Measurements from ENCODE around the gene ITPR3.
A peak's percentile ranks its signal among the peaks of the same experiment; 100 is the strongest.

The ITPR3 gene

DNA sequence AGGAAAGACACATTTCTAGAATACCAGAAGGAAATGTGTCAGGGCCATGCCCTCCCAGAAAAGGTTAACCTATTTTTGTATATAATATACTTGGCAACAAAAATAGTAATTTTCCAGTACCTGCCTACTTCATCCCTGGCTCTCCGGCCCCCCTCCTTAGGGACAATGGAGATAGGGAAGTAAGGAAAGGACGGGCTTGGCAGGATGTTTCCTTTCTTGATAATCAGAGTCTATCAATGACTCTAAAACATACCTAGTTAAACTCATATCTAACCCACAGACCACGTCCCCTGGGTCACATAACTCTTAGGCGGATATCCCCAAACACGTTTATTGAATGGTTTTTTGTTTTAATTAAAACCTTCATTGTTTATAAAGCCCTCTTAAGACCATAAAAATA lies 78.6 kb downstream of the ITPR3 start:
- no peak overlapping the region for H3K4me3 ChIP-seq (ENCODE audit: low read depth, low read length)
- no peak for DNase-seq (ENCODE audit: low read depth)
- TF ChIP-seq, protein P1, sequence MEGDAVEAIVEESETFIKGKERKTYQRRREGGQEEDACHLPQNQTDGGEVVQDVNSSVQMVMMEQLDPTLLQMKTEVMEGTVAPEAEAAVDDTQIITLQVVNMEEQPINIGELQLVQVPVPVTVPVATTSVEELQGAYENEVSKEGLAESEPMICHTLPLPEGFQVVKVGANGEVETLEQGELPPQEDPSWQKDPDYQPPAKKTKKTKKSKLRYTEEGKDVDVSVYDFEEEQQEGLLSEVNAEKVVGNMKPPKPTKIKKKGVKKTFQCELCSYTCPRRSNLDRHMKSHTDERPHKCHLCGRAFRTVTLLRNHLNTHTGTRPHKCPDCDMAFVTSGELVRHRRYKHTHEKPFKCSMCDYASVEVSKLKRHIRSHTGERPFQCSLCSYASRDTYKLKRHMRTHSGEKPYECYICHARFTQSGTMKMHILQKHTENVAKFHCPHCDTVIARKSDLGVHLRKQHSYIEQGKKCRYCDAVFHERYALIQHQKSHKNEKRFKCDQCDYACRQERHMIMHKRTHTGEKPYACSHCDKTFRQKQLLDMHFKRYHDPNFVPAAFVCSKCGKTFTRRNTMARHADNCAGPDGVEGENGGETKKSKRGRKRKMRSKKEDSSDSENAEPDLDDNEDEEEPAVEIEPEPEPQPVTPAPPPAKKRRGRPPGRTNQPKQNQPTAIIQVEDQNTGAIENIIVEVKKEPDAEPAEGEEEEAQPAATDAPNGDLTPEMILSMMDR (IDR thresholded peaks at IDR 0.05; ENCODE audit: low read depth, low read length, missing control alignments), result no peak

DNA sequence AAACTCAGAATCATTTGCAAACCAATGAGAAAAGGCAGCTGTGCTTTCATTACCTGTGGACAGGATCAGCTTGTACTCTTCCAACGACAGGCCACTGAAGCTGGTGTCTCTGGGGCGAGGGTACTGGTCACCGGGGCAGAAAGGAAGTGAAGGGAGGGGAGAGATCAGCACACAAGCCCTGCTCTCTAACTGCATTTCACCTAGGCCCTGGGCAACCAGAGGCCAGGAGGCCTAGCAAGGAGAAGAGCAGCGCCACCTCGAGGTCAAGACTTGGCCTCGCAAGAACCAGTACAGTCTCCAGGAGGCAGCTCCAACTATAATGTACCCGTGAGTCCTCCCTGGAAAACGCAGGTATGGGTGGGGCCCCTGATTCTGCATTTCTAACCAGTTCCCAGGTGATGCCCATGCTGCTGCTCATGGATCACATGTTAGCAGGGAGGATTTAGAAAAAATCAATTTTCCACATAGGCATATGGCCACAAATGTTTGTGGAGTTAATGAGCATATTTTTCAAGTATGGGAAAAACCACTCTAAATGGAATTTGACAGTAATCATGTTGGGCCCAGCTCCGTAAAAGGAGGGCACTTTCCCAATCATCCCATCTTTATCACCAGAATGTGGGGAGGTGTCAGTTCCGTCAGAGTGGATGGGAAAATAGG lies 79.4 kb downstream of the ITPR3 start:
- H3K4me3 ChIP-seq (ENCODE audit: low read depth, low read length), result no peak overlapping the region
- peak; percentile 60 for DNase-seq (ENCODE audit: low read depth)
- TF ChIP-seq, protein P1 (IDR thresholded peaks at IDR 0.05; ENCODE audit: low read depth, low read length, missing control alignments), result peak; percentile 97

DNA sequence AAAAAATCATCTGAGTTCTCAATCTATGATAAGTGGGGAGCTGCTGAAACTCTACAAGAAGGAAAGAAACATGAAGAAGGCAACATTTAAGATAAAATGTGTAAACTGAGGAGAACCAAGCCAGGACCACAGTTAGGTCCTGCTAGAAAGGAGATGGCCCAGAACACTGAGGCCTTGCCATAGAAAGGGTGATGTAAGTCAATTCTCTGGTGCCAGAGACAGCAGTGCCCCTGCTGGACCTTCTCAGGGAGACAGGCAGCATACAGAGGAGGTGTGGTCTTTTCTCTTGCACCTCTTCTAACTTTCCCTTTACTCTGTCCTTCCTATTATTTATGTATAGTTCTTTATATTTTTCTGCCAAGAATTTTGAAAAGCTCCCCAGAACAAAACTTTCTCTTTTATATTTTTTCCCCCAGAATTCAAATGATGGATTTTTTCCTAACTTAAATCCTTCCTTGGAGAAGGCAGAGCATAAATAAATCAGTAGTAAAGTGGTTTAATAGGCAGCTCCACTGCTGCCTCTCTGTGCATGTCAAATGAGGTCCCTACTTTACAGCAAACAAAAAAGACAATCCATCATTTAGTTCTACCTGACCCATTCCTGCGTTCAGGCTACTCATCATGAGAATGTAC lies 81.3 kb downstream of the ITPR3 start:
- TF ChIP-seq, protein P1 (IDR thresholded peaks at IDR 0.05; ENCODE audit: low read depth, low read length, missing control alignments), result peak; percentile 67
- no peak overlapping the region for H3K4me3 ChIP-seq (ENCODE audit: low read depth, low read length)
- no peak for DNase-seq (ENCODE audit: low read depth)

DNA sequence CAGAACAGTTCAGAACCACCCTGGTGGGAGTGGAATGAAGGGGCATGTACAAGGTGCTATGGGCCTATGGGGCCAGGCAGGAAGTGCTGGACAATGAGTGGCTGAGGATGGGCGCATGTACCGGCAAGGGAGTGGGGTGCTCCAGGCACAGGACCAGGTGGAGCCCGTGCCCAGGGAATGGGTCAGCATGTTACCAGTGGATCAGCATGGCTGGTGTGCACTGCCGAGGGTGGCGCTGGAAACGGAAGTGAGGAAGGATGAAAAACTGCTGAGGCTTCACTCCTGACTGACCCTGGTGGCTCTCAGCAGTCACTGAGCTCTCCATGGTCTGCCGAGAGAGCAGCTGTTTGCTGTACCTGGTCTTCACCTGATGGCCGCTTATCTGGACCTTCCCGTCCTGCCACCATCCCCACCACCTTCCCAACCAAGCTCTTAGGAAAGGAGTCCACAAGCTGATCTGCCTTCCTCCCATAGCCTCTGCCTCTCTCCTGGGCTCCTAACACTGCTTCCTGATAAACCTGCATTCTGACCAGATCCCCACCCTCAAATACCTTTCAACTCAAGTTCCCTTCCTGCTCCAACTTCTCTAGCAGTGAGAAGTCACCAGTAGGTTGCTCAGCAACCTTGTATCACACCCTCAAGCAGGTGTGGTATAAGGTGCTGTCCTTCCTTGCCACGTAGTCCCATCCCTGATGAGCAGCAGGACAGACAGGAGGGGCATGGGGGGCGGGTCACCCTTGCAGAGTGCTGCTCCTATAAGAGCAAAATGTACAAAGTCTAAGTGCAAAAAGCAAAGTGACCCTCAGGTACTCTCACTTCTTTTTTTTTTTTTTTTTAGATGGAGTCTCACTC lies 83.3 kb downstream of the ITPR3 start:
- DNase-seq (ENCODE audit: low read depth), result no peak
- H3K4me3 ChIP-seq (ENCODE audit: low read depth, low read length), result no peak overlapping the region
- TF ChIP-seq, protein P1 (IDR thresholded peaks at IDR 0.05; ENCODE audit: low read depth, low read length, missing control alignments), result no peak

DNA sequence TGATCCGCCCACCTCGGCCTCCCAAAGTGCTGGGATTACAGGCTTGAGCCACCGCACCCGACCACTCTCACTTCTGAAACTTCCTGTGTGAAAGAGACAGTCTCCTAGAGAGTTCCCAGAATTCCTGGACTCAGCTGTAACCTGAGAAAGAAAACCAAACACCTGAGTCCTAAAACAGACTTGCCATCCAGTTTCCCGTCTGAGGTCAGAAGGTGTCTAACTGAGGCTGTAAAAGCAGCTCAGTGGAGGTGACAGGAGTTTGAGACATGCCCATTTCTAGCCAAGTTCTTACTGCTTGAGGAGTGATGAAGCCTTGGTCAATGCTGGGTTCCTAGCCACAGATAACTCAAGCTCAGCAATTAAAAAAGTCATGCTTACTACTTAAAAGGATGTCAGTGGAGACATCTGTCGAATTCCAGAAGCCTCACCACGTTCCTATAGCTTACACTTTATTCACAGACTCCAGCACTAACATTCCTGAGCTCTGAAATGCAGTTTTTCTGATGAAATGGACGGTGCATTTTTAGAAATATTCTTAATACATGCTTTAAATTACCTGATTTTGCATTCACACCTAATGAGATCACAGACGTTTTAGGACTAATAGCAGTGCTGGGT lies 84.3 kb downstream of the ITPR3 start:
- TF ChIP-seq, protein P1 (IDR thresholded peaks at IDR 0.05; ENCODE audit: low read depth, low read length, missing control alignments), result no peak
- H3K4me3 ChIP-seq (ENCODE audit: low read depth, low read length), result no peak overlapping the region
- no peak for DNase-seq (ENCODE audit: low read depth)

DNA sequence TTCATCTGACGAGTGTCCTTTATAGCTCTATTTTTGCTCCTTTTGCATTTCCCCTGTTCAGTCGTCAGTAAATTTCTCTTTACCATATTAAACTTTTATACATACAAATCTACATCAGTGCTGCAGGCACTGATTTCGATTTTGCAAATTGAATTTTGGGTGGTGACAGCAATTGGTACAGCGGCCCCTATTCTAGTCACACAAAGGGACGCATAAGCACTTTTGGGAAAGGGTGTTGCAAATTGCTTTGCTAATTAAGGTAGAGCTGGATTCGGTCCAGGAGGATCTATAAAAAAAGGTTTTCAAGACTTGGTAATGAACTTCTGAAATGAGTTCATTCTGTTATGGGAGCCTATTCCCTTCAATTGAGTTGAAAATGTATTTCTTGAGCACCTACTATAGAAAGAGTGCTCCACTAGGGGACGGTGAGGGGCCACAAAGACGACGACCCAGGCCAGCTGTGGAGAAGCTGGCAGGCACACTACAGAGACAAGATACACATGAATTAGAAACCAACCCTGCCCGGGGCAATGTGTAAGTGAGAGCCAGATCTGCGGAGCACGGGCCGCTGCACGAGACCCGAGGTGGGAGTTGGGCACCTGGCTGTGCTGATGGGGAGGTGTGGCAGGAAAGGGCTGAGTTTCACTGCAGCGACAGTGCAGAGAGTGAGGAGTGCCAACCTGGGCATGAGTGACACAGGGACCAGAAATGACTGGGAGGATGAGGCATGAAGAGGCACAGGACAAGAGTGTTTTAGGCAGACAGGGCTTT lies 85.0 kb downstream of the ITPR3 start:
- TF ChIP-seq, protein P1 (IDR thresholded peaks at IDR 0.05; ENCODE audit: low read depth, low read length, missing control alignments), result no peak
- H3K4me3 ChIP-seq (ENCODE audit: low read depth, low read length), result no peak overlapping the region
- DNase-seq (ENCODE audit: low read depth), result no peak
